ENCODE results near the gene METTL9. TPM values are rescaled to one million over a fixed set of nuclear protein-coding genes. Genes with fewer than 3 reads are reported as not detected.
A peak's percentile ranks its signal among the peaks of the same experiment; 100 is the strongest.
"Not testable (repeated sequence)": the region's sequence is repeated elsewhere in the genome, so short reads cannot be mapped to it uniquely, and the experiment has no call there.

METTL9 gene
- total RNA-seq, 5 donors from 2014 or later (not counting 1 experiment from before 2014, with no cell fraction given), result 69.3 to 93.3 (median 75.5) TPM

GRCh38 chr16:21600031-21600773 is 825 bp downstream of the METTL9 start:
- Histone ChIP-seq H3K4me3 (ENCODE audit: control insufficient read depth in 1 of 2, extremely low read depth in 1 of 2, low read length in 1 of 2) (peak overlapping the region; percentile 66 to 94), H3K27ac (ENCODE audit: low read length) (peak overlapping the region; percentile 67), H3K9me3 (no peaks in the 10 kb centered on the region), H3K4me1 (ENCODE audit: control insufficient read depth in 1 of 2, extremely low read depth in 1 of 2, insufficient read depth in 2 of 2, low read length in 2 of 2) (peaks cover 18 to 38% of the 10 kb centered on the region in 2 experiments), H3K27me3 (replicated peaks in 1 of 2; ENCODE audit: control insufficient read depth in 2 of 2, extremely low read depth in 1 of 2, insufficient read depth in 2 of 2, low read length in 1 of 2) (no peaks in the 10 kb centered on the region), H3K36me3 (ENCODE audit: control insufficient read depth in 2 of 2, extremely low read depth in 1 of 2, insufficient read depth in 1 of 2, low read length in 1 of 2) (peaks cover 0 to 4% of the 10 kb centered on the region in 2 donors)
- ChIA-PET CTCF (interaction anchor here (0.5 to 1.6 kb wide), 6 partner anchors 8 to 699 kb away, joined by 3 to 9 read pairs (median 3); no protein-coding TSS in a partner anchor), POLR2A (interaction anchor here in 1 of 2 donors (0.6 kb wide), 1 partner anchor 41 kb away, joined by 5 read pairs; no protein-coding TSS in a partner anchor)
- Mint-ChIP-seq H3K36me3 (peaks cover 2% of the 10 kb centered on the region), H3K27ac (peak overlapping the region; percentile 87 to 91), H3K4me1 (peaks cover 67 to 68% (median 68%) of the 10 kb centered on the region in 3 donors), H3K9me3 (no peaks in the 10 kb centered on the region), H3K4me3 (peak overlapping the region; percentile 87 to 92 (median 87)), H3K27me3 (no peaks in the 10 kb centered on the region)
- ATAC-seq (replicated peaks in 1 of 4), result peak; percentile 18 to 33 (median 25)
- peak in 15 of 35 experiments; percentile 7 to 56 (median 20) for DNase-seq
- WGBS (ENCODE audit: insufficient coverage), result under 1% methylated on average over 44 of the region's 52 CpGs

DNA sequence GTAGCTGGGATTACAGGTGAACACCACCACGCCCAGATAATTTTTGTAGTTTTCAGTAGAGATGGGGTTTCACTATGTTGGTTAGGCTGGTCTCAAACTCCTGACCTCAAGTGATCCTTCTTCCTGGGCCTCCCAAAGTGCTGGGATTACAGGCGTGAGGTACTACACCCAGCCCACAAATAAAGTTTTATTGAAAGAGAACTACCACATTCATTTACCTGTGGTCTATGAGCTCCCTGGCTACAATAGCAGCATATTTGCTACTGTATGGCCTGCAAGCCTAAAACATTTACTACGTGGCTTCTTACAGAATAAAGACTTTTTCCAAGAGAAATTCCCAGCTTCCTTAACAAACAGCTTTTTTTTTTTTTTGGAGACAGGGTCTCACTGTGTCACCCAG is 3.4 kb downstream of the METTL9 start:
- POLR2A ChIA-PET, result interaction anchor here in 1 of 2 donors (0.7 to 0.8 kb wide), 2 partner anchors 40 to 43 kb away, joined by 3 to 4 read pairs; no protein-coding TSS in a partner anchor

DNA sequence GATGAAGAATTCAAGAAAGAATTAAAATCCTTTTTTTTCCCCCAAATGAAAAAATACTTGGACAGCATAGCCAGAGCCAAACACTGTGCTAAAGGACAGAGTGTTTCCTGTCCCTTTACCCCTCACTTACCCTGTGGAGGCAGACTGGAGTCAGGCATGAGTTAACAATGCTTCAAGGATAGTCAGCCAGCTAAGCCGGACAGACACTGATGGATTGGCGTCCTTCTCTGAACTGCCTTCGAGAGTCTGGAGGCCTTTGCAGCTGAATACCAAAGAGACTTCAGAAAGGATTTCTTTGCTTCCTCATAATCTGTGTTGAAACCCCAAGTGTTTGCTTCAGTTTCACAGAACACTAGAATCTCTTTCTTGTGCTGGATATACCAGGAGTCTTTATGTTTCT is 4.6 kb downstream of the METTL9 start:
- DNase-seq (no peak), ATAC-seq (replicated peaks in 1 of 4) (no peak)
- Mint-ChIP-seq H3K4me1 (peaks cover 79 to 82% (median 80%) of the 10 kb centered on the region in 3 donors), H3K9me3 (no peaks in the 10 kb centered on the region), H3K4me3 (no peak overlapping the region), H3K36me3 (no peaks in the 10 kb centered on the region), H3K27ac (no peak overlapping the region), H3K27me3 (no peaks in the 10 kb centered on the region)
- no peaks in the 10 kb centered on the region for H3K9me3 ChIP-seq
- ChIA-PET POLR2A (no interaction called here), CTCF (interaction anchor here in 1 of 2 donors (1.2 to 1.3 kb wide), 2 partner anchors 9 to 11 kb away, joined by 3 to 6 read pairs; no protein-coding TSS in a partner anchor)
- peaks cover 0 to 4% of the 10 kb centered on the region in 2 donors for H3K36me3 ChIP-seq (ENCODE audit: control insufficient read depth in 2 of 2, extremely low read depth in 1 of 2, insufficient read depth in 1 of 2, low read length in 1 of 2)
- peaks cover 29 to 31% of the 10 kb centered on the region in 2 experiments for H3K4me1 ChIP-seq (ENCODE audit: control insufficient read depth in 1 of 2, extremely low read depth in 1 of 2, insufficient read depth in 2 of 2, low read length in 2 of 2)
- H3K27ac ChIP-seq (ENCODE audit: low read length), result no peak overlapping the region
- no peak overlapping the region for H3K4me3 ChIP-seq (ENCODE audit: control insufficient read depth in 1 of 2, extremely low read depth in 1 of 2, low read length in 1 of 2)
- WGBS (ENCODE audit: insufficient coverage), result no CpG with 5 or more reads among the region's 3 CpGs
- H3K27me3 ChIP-seq (replicated peaks in 1 of 2; ENCODE audit: control insufficient read depth in 2 of 2, extremely low read depth in 1 of 2, insufficient read depth in 2 of 2, low read length in 1 of 2), result no peaks in the 10 kb centered on the region

More for the DNA sequence above, 3.4 kb downstream of the METTL9 start:
- Histone ChIP-seq H3K27me3 (replicated peaks in 1 of 2; ENCODE audit: control insufficient read depth in 2 of 2, extremely low read depth in 1 of 2, insufficient read depth in 2 of 2, low read length in 1 of 2) (no peaks in the 10 kb centered on the region), H3K36me3 (ENCODE audit: control insufficient read depth in 2 of 2, extremely low read depth in 1 of 2, insufficient read depth in 1 of 2, low read length in 1 of 2) (peaks cover 0 to 4% of the 10 kb centered on the region in 2 donors), H3K4me3 (ENCODE audit: control insufficient read depth in 1 of 2, extremely low read depth in 1 of 2, low read length in 1 of 2) (no peak overlapping the region), H3K9me3 (no peaks in the 10 kb centered on the region), H3K4me1 (ENCODE audit: control insufficient read depth in 1 of 2, extremely low read depth in 1 of 2, insufficient read depth in 2 of 2, low read length in 2 of 2) (peaks cover 26 to 31% of the 10 kb centered on the region in 2 experiments), H3K27ac (ENCODE audit: low read length) (no peak overlapping the region)
- H3K27ac Mint-ChIP-seq, result no peak overlapping the region
- peaks cover 79 to 80% (median 79%) of the 10 kb centered on the region in 3 donors for H3K4me1 Mint-ChIP-seq
- H3K27me3 Mint-ChIP-seq, result no peaks in the 10 kb centered on the region
- no peak for ATAC-seq (replicated peaks in 1 of 4)
- CTCF ChIA-PET, result interaction anchor here (0.6 to 1.3 kb wide), 3 partner anchors 10 to 33 kb away, joined by 3 to 6 read pairs (median 3); no protein-coding TSS in a partner anchor
- no peaks in the 10 kb centered on the region for H3K36me3 Mint-ChIP-seq
- H3K9me3 Mint-ChIP-seq, result no peaks in the 10 kb centered on the region
- no peak overlapping the region for H3K4me3 Mint-ChIP-seq
- 100% methylated on average over 1 of the region's 3 CpGs for WGBS (ENCODE audit: insufficient coverage)
- no peak for DNase-seq

GRCh38 chr16:21605848-21606247 is 6.5 kb downstream of the METTL9 start:
- H3K36me3 Mint-ChIP-seq; H3K36me3 ChIP-seq (ENCODE audit: control insufficient read depth in 2 of 2, extremely low read depth in 1 of 2, insufficient read depth in 1 of 2, low read length in 1 of 2); H3K27me3 ChIP-seq (replicated peaks in 1 of 2; ENCODE audit: control insufficient read depth in 2 of 2, extremely low read depth in 1 of 2, insufficient read depth in 2 of 2, low read length in 1 of 2); H3K27ac Mint-ChIP-seq; H3K27ac ChIP-seq (ENCODE audit: low read length); ATAC-seq (replicated peaks in 1 of 4); H3K4me3 ChIP-seq (ENCODE audit: control insufficient read depth in 1 of 2, extremely low read depth in 1 of 2, low read length in 1 of 2); H3K4me3 Mint-ChIP-seq; DNase-seq; H3K9me3 Mint-ChIP-seq; H3K27me3 Mint-ChIP-seq; H3K9me3 ChIP-seq: not testable (repeated sequence)
- peaks cover 36 to 37% of the 10 kb centered on the region in 2 experiments for H3K4me1 ChIP-seq (ENCODE audit: control insufficient read depth in 1 of 2, extremely low read depth in 1 of 2, insufficient read depth in 2 of 2, low read length in 2 of 2)
- ChIA-PET POLR2A (interaction anchor here in 1 of 2 donors (0.6 kb wide), 1 partner anchor 15 kb away, joined by 3 read pairs; no protein-coding TSS in a partner anchor), CTCF (interaction anchor here in 1 of 2 donors (0.5 kb wide), 1 partner anchor 687 kb away, joined by 3 read pairs; no protein-coding TSS in a partner anchor)
- H3K4me1 Mint-ChIP-seq, result peaks cover 90 to 92% (median 91%) of the 10 kb centered on the region in 3 donors
- 86% methylated on average over 5 of the region's 8 CpGs for WGBS (ENCODE audit: insufficient coverage)

- Mint-ChIP-seq H3K9me3 (no peaks in the 10 kb centered on the region), H3K4me1 (peaks cover 82 to 86% (median 84%) of the 10 kb centered on the region in 3 donors), H3K27me3 (no peaks in the 10 kb centered on the region), H3K36me3 (peaks cover 6% of the 10 kb centered on the region), H3K4me3 (peak overlapping the region in 2 of 3 donors; percentile 24 to 40), H3K27ac (peak overlapping the region; percentile 12 to 56)
- DNase-seq (peak in 4 of 35 experiments; percentile 9 to 39 (median 24)), ATAC-seq (replicated peaks in 1 of 4) (peak; percentile 24 to 82 (median 68))
- H3K27ac ChIP-seq (ENCODE audit: low read length), result no peak overlapping the region
- ChIA-PET CTCF (interaction anchor here in 1 of 2 donors (0.8 to 1.2 kb wide), 2 partner anchors 31 to 99 kb away, joined by 3 to 4 read pairs; no protein-coding TSS in a partner anchor), POLR2A (no interaction called here)
- peak overlapping the region in 1 of 2 donors; percentile 5 for H3K4me3 ChIP-seq (ENCODE audit: control insufficient read depth in 1 of 2, extremely low read depth in 1 of 2, low read length in 1 of 2)
- H3K9me3 ChIP-seq, result no peaks in the 10 kb centered on the region
- 13% methylated on average over 1 of the region's 3 CpGs for WGBS (ENCODE audit: insufficient coverage)
- no peaks in the 10 kb centered on the region for H3K27me3 ChIP-seq (replicated peaks in 1 of 2; ENCODE audit: control insufficient read depth in 2 of 2, extremely low read depth in 1 of 2, insufficient read depth in 2 of 2, low read length in 1 of 2)
- peaks cover 31 to 39% of the 10 kb centered on the region in 2 experiments for H3K4me1 ChIP-seq (ENCODE audit: control insufficient read depth in 1 of 2, extremely low read depth in 1 of 2, insufficient read depth in 2 of 2, low read length in 2 of 2)
- peaks cover 0 to 4% of the 10 kb centered on the region in 2 donors for H3K36me3 ChIP-seq (ENCODE audit: control insufficient read depth in 2 of 2, extremely low read depth in 1 of 2, insufficient read depth in 1 of 2, low read length in 1 of 2)
Observed at GRCh38 chr16:21608639-21609328, 9.4 kb downstream of the METTL9 start.

DNA sequence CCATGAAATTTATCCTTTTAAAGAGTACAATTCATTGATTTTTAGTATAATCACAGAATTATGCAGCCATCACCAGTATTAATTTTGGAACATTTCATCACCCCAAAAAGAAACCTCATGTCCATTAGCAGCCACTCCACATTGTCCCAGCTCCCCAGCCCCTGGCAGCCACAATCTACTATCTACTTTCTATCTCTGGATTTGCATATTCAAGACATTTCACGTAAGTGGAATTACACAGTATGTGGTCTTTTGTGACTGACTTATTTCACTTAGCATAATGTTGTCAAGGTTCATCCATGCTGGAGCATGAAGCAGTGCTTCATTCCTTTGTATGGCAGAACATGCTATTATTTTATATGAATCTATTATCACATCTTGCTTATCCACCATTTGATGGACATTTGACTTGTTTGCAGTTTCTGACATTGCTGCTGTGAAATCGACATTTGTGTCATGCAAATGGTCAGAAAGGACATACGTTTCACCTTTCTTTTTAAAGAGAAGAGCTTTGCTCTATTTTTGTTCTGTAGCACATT is 10.7 kb downstream of the METTL9 start:
- DNase-seq (no peak), ATAC-seq (replicated peaks in 1 of 4) (no peak)
- Mint-ChIP-seq H3K9me3 (no peaks in the 10 kb centered on the region), H3K27ac (no peak overlapping the region), H3K27me3 (no peaks in the 10 kb centered on the region), H3K4me3 (peak overlapping the region in 1 of 3 donors; percentile 19), H3K4me1 (peaks cover 80 to 84% (median 84%) of the 10 kb centered on the region in 3 donors), H3K36me3 (peaks cover 6% of the 10 kb centered on the region)
- peaks cover 29 to 39% of the 10 kb centered on the region in 2 experiments for H3K4me1 ChIP-seq (ENCODE audit: control insufficient read depth in 1 of 2, extremely low read depth in 1 of 2, insufficient read depth in 2 of 2, low read length in 2 of 2)
- H3K27me3 ChIP-seq (replicated peaks in 1 of 2; ENCODE audit: control insufficient read depth in 2 of 2, extremely low read depth in 1 of 2, insufficient read depth in 2 of 2, low read length in 1 of 2), result no peaks in the 10 kb centered on the region
- H3K4me3 ChIP-seq (ENCODE audit: control insufficient read depth in 1 of 2, extremely low read depth in 1 of 2, low read length in 1 of 2), result no peak overlapping the region
- ChIA-PET CTCF (no interaction called here), POLR2A (no interaction called here)
- no peaks in the 10 kb centered on the region for H3K9me3 ChIP-seq
- no peak overlapping the region for H3K27ac ChIP-seq (ENCODE audit: low read length)
- 93% methylated on average over 2 of the region's 3 CpGs for WGBS (ENCODE audit: insufficient coverage)
- peaks cover 0 to 6% of the 10 kb centered on the region in 2 donors for H3K36me3 ChIP-seq (ENCODE audit: control insufficient read depth in 2 of 2, extremely low read depth in 1 of 2, insufficient read depth in 1 of 2, low read length in 1 of 2)
